Calu3 (cell line): ENCODE measurements around the gene PTPN12. TPM values are rescaled to one million over a fixed set of nuclear protein-coding genes. Genes with fewer than 3 reads are reported as not detected.

Experiments
- BruUV-seq: library from RNA; stranded (reverse); fragments of 400-500 nt; replicated peaks from 2 replicates; lab custom pipeline; 2021; lab: Mats Ljungman, UMichigan
- CTCF ChIA-PET: fragments of 300-600 bp; sonication (Branson Sonifier 250); formaldehyde crosslinking; loops from one replicate; lab custom pipeline; 2022; ENCODE audit warnings: antibody characterized with exemption; lab: Charles Lee
- DNase-seq: peaks from one replicate; pipeline ENCODE4 v3.0.0; 2022
- H3K27ac Mint-ChIP-seq: one replicate; pipeline ENCODE4 v1.8.0; 2022; ENCODE audit warnings: mixed read lengths; ENCODE audit not compliant: unreplicated experiment
- H3K27me3 Mint-ChIP-seq: one replicate; pipeline ENCODE4 v1.8.0; 2022; ENCODE audit warnings: mixed read lengths; ENCODE audit not compliant: unreplicated experiment
- H3K36me3 Mint-ChIP-seq: one replicate; pipeline ENCODE4 v1.8.0; 2022; ENCODE audit warnings: mild to moderate bottlenecking, moderate library complexity, mixed read lengths; ENCODE audit not compliant: insufficient read depth, unreplicated experiment
- H3K4me1 Mint-ChIP-seq: one replicate; pipeline ENCODE4 v1.8.0; 2022; ENCODE audit warnings: mild to moderate bottlenecking, low read depth, mixed read lengths; ENCODE audit not compliant: unreplicated experiment
- H3K4me3 Mint-ChIP-seq: one replicate; pipeline ENCODE4 v1.8.0; 2022; ENCODE audit warnings: mild to moderate bottlenecking, low read depth, moderate library complexity, mixed read lengths; ENCODE audit not compliant: unreplicated experiment
- H3K9me3 Mint-ChIP-seq: one replicate; pipeline ENCODE4 v1.8.0; 2022; ENCODE audit warnings: low read depth, mixed read lengths; ENCODE audit not compliant: unreplicated experiment
- intact Hi-C: fragments of 100-400 bp; cut with micrococcal nuclease; formaldehyde crosslinking; loops from one replicate; pipeline ENCODE4 v1.10.0; 2022; ENCODE audit not compliant: unreplicated experiment
- total RNA-seq: library from RNA; stranded (reverse); gene quantifications from 2 replicates; pipeline ENCODE4 v1.2.3, GENCODE V29; 2022
- TF ChIP-seq, protein P1 (sequence below): fragments of 200-600 bp; IDR thresholded peaks from one replicate; pipeline ENCODE4 v1.8.0; 2022; ENCODE audit warnings: antibody characterized with exemption; ENCODE audit not compliant: unreplicated experiment

The PTPN12 gene
- total RNA-seq, 1 experiment from 2014 or later: 61.2 TPM

DNA sequence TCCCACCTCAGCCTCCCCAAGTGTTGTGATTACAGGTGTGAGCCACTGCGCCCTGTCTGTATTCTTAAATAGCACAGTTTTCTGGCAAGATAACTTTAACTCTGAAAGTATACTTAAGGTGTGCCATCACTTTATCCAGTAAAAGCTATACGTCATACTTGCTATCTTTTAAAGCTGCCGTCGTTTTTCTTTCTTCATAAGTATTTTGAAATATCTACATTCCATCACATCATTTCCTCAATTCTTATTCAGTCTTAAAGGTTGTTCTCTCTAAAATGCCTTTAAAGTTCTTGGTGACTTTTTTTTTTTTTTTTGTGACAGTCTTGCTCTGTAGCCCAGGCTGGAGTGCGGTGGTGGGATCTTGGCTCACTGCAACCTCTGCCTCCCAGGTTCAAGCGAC lies 34.7 kb downstream of the PTPN12 start:
- Mint-ChIP-seq H3K4me3 (no peak overlapping the region), H3K4me1 (no peaks in the 10 kb centered on the region), H3K9me3 (no peaks in the 10 kb centered on the region), H3K27me3 (no peaks in the 10 kb centered on the region), H3K27ac (peak overlapping the region; percentile 33), H3K36me3 (peaks cover 6% of the 10 kb centered on the region)
- DNase-seq: no peak
- TF ChIP-seq, protein P1, sequence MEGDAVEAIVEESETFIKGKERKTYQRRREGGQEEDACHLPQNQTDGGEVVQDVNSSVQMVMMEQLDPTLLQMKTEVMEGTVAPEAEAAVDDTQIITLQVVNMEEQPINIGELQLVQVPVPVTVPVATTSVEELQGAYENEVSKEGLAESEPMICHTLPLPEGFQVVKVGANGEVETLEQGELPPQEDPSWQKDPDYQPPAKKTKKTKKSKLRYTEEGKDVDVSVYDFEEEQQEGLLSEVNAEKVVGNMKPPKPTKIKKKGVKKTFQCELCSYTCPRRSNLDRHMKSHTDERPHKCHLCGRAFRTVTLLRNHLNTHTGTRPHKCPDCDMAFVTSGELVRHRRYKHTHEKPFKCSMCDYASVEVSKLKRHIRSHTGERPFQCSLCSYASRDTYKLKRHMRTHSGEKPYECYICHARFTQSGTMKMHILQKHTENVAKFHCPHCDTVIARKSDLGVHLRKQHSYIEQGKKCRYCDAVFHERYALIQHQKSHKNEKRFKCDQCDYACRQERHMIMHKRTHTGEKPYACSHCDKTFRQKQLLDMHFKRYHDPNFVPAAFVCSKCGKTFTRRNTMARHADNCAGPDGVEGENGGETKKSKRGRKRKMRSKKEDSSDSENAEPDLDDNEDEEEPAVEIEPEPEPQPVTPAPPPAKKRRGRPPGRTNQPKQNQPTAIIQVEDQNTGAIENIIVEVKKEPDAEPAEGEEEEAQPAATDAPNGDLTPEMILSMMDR: no peak
- CTCF ChIA-PET: no interaction called here
- BruUV-seq: no TSS peak
- intact Hi-C loops: no loop called here

DNA sequence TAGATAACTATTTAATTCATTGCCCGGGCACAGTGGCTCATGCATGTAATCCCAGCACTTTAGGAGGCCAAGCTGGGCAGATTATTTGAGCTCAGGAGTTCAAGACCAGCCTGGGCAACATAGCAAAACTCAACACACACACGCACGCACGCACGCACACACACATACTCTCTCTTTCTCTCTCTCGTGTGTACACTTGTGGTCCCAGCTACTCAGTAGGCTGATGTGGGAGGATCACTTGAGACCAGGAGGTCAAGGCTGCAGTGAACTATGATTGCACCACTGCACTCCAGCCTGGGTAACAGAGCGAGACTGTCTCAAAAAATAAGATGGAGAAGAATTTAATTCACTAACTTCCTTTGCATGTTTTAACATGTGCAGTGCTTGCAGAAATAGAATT lies 38.1 kb downstream of the PTPN12 start:
- DNase-seq: no peak
- Mint-ChIP-seq H3K9me3 (no peaks in the 10 kb centered on the region), H3K27me3 (no peaks in the 10 kb centered on the region), H3K27ac (no peak overlapping the region), H3K4me3 (no peak overlapping the region), H3K4me1 (no peaks in the 10 kb centered on the region), H3K36me3 (peaks cover 10% of the 10 kb centered on the region)
- BruUV-seq: no TSS peak
- intact Hi-C loops: no loop called here
- TF ChIP-seq, protein P1: no peak
- CTCF ChIA-PET: interaction anchor here (0.7 kb wide), 1 partner anchor 18 kb away, joined by 3 read pairs; no protein-coding TSS in a partner anchor

DNA sequence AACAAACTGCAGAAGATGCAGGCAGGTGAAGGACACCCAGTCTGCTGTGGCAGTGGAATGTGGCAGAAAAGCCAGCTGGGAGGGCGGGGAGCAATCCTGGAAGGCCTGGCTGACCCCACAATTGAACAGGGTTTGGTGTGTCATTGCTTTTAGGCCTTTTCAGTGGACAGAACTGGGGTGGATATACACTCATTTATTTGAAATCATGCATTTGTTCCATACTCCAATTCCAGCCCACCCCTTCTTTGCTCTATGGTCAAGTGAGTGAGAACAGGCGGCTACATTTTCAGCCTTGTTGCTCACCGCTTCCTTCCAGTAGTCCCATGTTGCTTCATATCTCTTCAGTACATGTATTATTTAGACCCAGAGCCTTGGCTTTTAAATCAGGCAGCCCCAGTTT lies 39.8 kb downstream of the PTPN12 start:
- DNase-seq: no peak
- Mint-ChIP-seq H3K27ac (no peak overlapping the region), H3K4me3 (no peak overlapping the region), H3K9me3 (no peaks in the 10 kb centered on the region), H3K27me3 (no peaks in the 10 kb centered on the region), H3K4me1 (no peaks in the 10 kb centered on the region), H3K36me3 (peaks cover 13% of the 10 kb centered on the region)
- CTCF ChIA-PET: no interaction called here
- intact Hi-C loops: no loop called here
- BruUV-seq: no TSS peak
- TF ChIP-seq, protein P1: no peak

DNA sequence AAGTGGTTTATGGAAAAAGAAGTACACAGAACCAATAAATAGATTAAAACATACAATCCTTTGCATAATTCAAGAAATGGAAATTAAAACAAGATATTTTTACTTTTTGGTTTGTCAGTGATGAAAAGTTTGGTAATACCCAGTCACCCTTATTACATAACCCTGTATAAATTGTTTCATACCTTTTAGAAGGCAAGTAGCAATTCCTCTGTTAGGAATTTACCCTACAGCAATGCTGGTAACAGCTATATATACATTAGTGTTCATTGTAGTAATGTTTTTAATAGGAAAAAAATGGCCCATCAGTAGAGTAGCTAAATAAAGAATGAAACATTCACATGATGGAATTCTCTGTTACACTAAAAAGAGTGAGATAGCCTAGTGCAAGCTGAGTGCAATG lies 42.7 kb downstream of the PTPN12 start:
- H3K4me3 Mint-ChIP-seq: no peak overlapping the region
- H3K27ac Mint-ChIP-seq: no peak overlapping the region
- no peaks in the 10 kb centered on the region for H3K9me3 Mint-ChIP-seq
- TF ChIP-seq, protein P1: no peak
- intact Hi-C loops: no loop called here
- H3K36me3 Mint-ChIP-seq: peaks cover 25% of the 10 kb centered on the region
- CTCF ChIA-PET: no interaction called here
- no peaks in the 10 kb centered on the region for H3K4me1 Mint-ChIP-seq
- no peak for DNase-seq
- H3K27me3 Mint-ChIP-seq: no peaks in the 10 kb centered on the region
- BruUV-seq: no TSS peak
